ENCODE data around the gene CDC5L.

CDC5L gene

GRCh38 chr6:44401138-44401537, 13.6 kb downstream of the CDC5L start:
- H2BK12ac ChIP-seq (ENCODE audit: low read length): no peak overlapping the region
- H3K4ac ChIP-seq (ENCODE audit: low read length): no peak overlapping the region
- no peak overlapping the region for H3K23ac ChIP-seq (ENCODE audit: low read depth, low read length, poor library complexity)
- no peak overlapping the region for H3K27ac ChIP-seq (replicated peaks; ENCODE audit: low read length)
- H3K4me1 ChIP-seq (ENCODE audit: control insufficient read depth in 2 of 2, insufficient read depth in 1 of 2, low read depth in 1 of 2, low read length in 2 of 2): no peaks in the 10 kb centered on the region
- peaks cover 30 to 91% of the 10 kb centered on the region in 2 donors for H3K36me3 ChIP-seq (replicated peaks in 1 of 2; ENCODE audit: control insufficient read depth in 2 of 2, insufficient read depth in 2 of 2, low read length in 2 of 2)
- H3K9ac ChIP-seq (ENCODE audit: low read depth, low read length, poor library complexity): no peak overlapping the region
- peaks cover 0 to 22% of the 10 kb centered on the region in 2 donors for H3K9me3 ChIP-seq (replicated peaks in 1 of 2; ENCODE audit: control insufficient read depth in 2 of 2, insufficient read depth in 1 of 2, low read depth in 1 of 2, low read length in 2 of 2)
- no peak overlapping the region for H3K18ac ChIP-seq (ENCODE audit: low read length)
- no peak overlapping the region for H2BK120ac ChIP-seq (ENCODE audit: low read depth, low read length)
- H3K4me2 ChIP-seq (ENCODE audit: insufficient read depth, low read length, poor library complexity, severe bottlenecking): no peak overlapping the region
- WGBS, 2 donors (ENCODE audit: extremely low coverage in 2 of 2, insufficient read length in 2 of 2, insufficient replicate concordance in 1 of 2): no CpG with 5 or more reads among the region's 5 CpGs
- H3K14ac ChIP-seq (ENCODE audit: low read length): no peak overlapping the region
- no peaks in the 10 kb centered on the region for H3K27me3 ChIP-seq (ENCODE audit: control insufficient read depth in 3 of 3, insufficient read depth in 3 of 3, low read depth in 1 of 3, low read length in 3 of 3)
- H2BK5ac ChIP-seq (ENCODE audit: low read length): no peak overlapping the region
- no peak overlapping the region for H4K8ac ChIP-seq (ENCODE audit: low read depth, low read length)
- H3K4me3 ChIP-seq (ENCODE audit: low read length in 2 of 2): no peak overlapping the region
- no peak overlapping the region for H4K91ac ChIP-seq (ENCODE audit: low read depth, low read length, poor library complexity)
- no peak overlapping the region for H2AFZ ChIP-seq (ENCODE audit: low read length)
- H2BK15ac ChIP-seq (ENCODE audit: low read length): no peak overlapping the region
- H2AK5ac ChIP-seq (ENCODE audit: low read depth, low read length): no peak overlapping the region
- no peak for DNase-seq (ENCODE audit: low spot score)
- peaks cover 6% of the 10 kb centered on the region for H3K79me1 ChIP-seq (ENCODE audit: low read depth, low read length)

GRCh38 chr6:44404022-44404714, 16.7 kb downstream of the CDC5L start:
- Histone ChIP-seq H2BK5ac (ENCODE audit: low read length) (no peak overlapping the region), H3K27ac (replicated peaks; ENCODE audit: low read length) (no peak overlapping the region), H2AK5ac (ENCODE audit: low read depth, low read length) (no peak overlapping the region), H3K9ac (ENCODE audit: low read depth, low read length, poor library complexity) (no peak overlapping the region), H3K4ac (ENCODE audit: low read length) (no peak overlapping the region), H3K18ac (ENCODE audit: low read length) (no peak overlapping the region), H3K79me1 (ENCODE audit: low read depth, low read length) (peaks cover 6% of the 10 kb centered on the region), H2BK15ac (ENCODE audit: low read length) (no peak overlapping the region), H3K27me3 (ENCODE audit: control insufficient read depth in 3 of 3, insufficient read depth in 3 of 3, low read depth in 1 of 3, low read length in 3 of 3) (no peaks in the 10 kb centered on the region), H4K91ac (ENCODE audit: low read depth, low read length, poor library complexity) (no peak overlapping the region), H3K14ac (ENCODE audit: low read length) (no peak overlapping the region), H2BK12ac (ENCODE audit: low read length) (no peak overlapping the region), H4K8ac (ENCODE audit: low read depth, low read length) (no peak overlapping the region), H3K4me1 (ENCODE audit: control insufficient read depth in 2 of 2, insufficient read depth in 1 of 2, low read depth in 1 of 2, low read length in 2 of 2) (no peaks in the 10 kb centered on the region), H2AFZ (ENCODE audit: low read length) (no peak overlapping the region), H2BK120ac (ENCODE audit: low read depth, low read length) (no peak overlapping the region), H3K23ac (ENCODE audit: low read depth, low read length, poor library complexity) (no peak overlapping the region), H3K4me2 (ENCODE audit: insufficient read depth, low read length, poor library complexity, severe bottlenecking) (no peak overlapping the region), H3K4me3 (ENCODE audit: low read length in 2 of 2) (no peak overlapping the region), H3K36me3 (replicated peaks in 1 of 2; ENCODE audit: control insufficient read depth in 2 of 2, insufficient read depth in 2 of 2, low read length in 2 of 2) (peaks cover 26 to 91% of the 10 kb centered on the region in 2 donors), H3K9me3 (replicated peaks in 1 of 2; ENCODE audit: control insufficient read depth in 2 of 2, insufficient read depth in 1 of 2, low read depth in 1 of 2, low read length in 2 of 2) (peaks cover 0 to 26% of the 10 kb centered on the region in 2 donors)
- WGBS, 2 donors (ENCODE audit: extremely low coverage in 2 of 2, insufficient read length in 2 of 2, insufficient replicate concordance in 1 of 2): no CpG with 5 or more reads among the region's 5 CpGs
- no peak for DNase-seq (ENCODE audit: low spot score)

- Histone ChIP-seq H3K9ac (ENCODE audit: low read depth, low read length, poor library complexity) (no peak overlapping the region), H2BK120ac (ENCODE audit: low read depth, low read length) (no peak overlapping the region), H3K14ac (ENCODE audit: low read length) (no peak overlapping the region), H3K4me2 (ENCODE audit: insufficient read depth, low read length, poor library complexity, severe bottlenecking) (no peak overlapping the region), H4K91ac (ENCODE audit: low read depth, low read length, poor library complexity) (no peak overlapping the region), H3K27me3 (ENCODE audit: control insufficient read depth in 3 of 3, insufficient read depth in 3 of 3, low read depth in 1 of 3, low read length in 3 of 3) (no peaks in the 10 kb centered on the region), H2AFZ (ENCODE audit: low read length) (no peak overlapping the region), H2BK15ac (ENCODE audit: low read length) (no peak overlapping the region), H3K18ac (ENCODE audit: low read length) (no peak overlapping the region), H2BK5ac (ENCODE audit: low read length) (no peak overlapping the region), H3K27ac (replicated peaks; ENCODE audit: low read length) (no peak overlapping the region), H2AK5ac (ENCODE audit: low read depth, low read length) (no peak overlapping the region), H3K4me1 (ENCODE audit: control insufficient read depth in 2 of 2, insufficient read depth in 1 of 2, low read depth in 1 of 2, low read length in 2 of 2) (no peaks in the 10 kb centered on the region), H4K8ac (ENCODE audit: low read depth, low read length) (no peak overlapping the region), H3K79me1 (ENCODE audit: low read depth, low read length) (peaks cover 6% of the 10 kb centered on the region), H3K4me3 (ENCODE audit: low read length in 2 of 2) (no peak overlapping the region), H2BK12ac (ENCODE audit: low read length) (no peak overlapping the region), H3K4ac (ENCODE audit: low read length) (no peak overlapping the region), H3K23ac (ENCODE audit: low read depth, low read length, poor library complexity) (no peak overlapping the region), H3K36me3 (replicated peaks in 1 of 2; ENCODE audit: control insufficient read depth in 2 of 2, insufficient read depth in 2 of 2, low read length in 2 of 2) (peaks cover 26 to 93% of the 10 kb centered on the region in 2 donors), H3K9me3 (replicated peaks in 1 of 2; ENCODE audit: control insufficient read depth in 2 of 2, insufficient read depth in 1 of 2, low read depth in 1 of 2, low read length in 2 of 2) (peaks cover 0 to 28% of the 10 kb centered on the region in 2 donors)
- no CpG with 5 or more reads among the region's 1 CpG for WGBS, 2 donors (ENCODE audit: extremely low coverage in 2 of 2, insufficient read length in 2 of 2, insufficient replicate concordance in 1 of 2)
- no peak for DNase-seq (ENCODE audit: low spot score)
These were observed 17.2 kb downstream of the CDC5L start for GRCh38 chr6:44404715-44405099.

- Histone ChIP-seq H3K27ac (replicated peaks; ENCODE audit: low read length) (no peak overlapping the region), H3K9ac (ENCODE audit: low read depth, low read length, poor library complexity) (no peak overlapping the region), H3K27me3 (ENCODE audit: control insufficient read depth in 3 of 3, insufficient read depth in 3 of 3, low read depth in 1 of 3, low read length in 3 of 3) (no peaks in the 10 kb centered on the region), H4K8ac (ENCODE audit: low read depth, low read length) (no peak overlapping the region), H2BK5ac (ENCODE audit: low read length) (no peak overlapping the region), H2BK15ac (ENCODE audit: low read length) (no peak overlapping the region), H3K4me2 (ENCODE audit: insufficient read depth, low read length, poor library complexity, severe bottlenecking) (no peak overlapping the region), H3K14ac (ENCODE audit: low read length) (no peak overlapping the region), H2AK5ac (ENCODE audit: low read depth, low read length) (no peak overlapping the region), H3K18ac (ENCODE audit: low read length) (no peak overlapping the region), H2BK12ac (ENCODE audit: low read length) (no peak overlapping the region), H3K23ac (ENCODE audit: low read depth, low read length, poor library complexity) (no peak overlapping the region), H3K4me3 (ENCODE audit: low read length in 2 of 2) (no peak overlapping the region), H2BK120ac (ENCODE audit: low read depth, low read length) (no peak overlapping the region), H4K91ac (ENCODE audit: low read depth, low read length, poor library complexity) (no peak overlapping the region), H3K4me1 (ENCODE audit: control insufficient read depth in 2 of 2, insufficient read depth in 1 of 2, low read depth in 1 of 2, low read length in 2 of 2) (no peaks in the 10 kb centered on the region), H3K36me3 (replicated peaks in 1 of 2; ENCODE audit: control insufficient read depth in 2 of 2, insufficient read depth in 2 of 2, low read length in 2 of 2) (peaks cover 25 to 98% of the 10 kb centered on the region in 2 donors), H3K4ac (ENCODE audit: low read length) (no peak overlapping the region), H3K9me3 (replicated peaks in 1 of 2; ENCODE audit: control insufficient read depth in 2 of 2, insufficient read depth in 1 of 2, low read depth in 1 of 2, low read length in 2 of 2) (peaks cover 0 to 24% of the 10 kb centered on the region in 2 donors), H2AFZ (ENCODE audit: low read length) (no peak overlapping the region), H3K79me1 (ENCODE audit: low read depth, low read length) (no peaks in the 10 kb centered on the region)
- no peak for DNase-seq (ENCODE audit: low spot score)
- WGBS, 2 donors (ENCODE audit: extremely low coverage in 2 of 2, insufficient read length in 2 of 2, insufficient replicate concordance in 1 of 2): no CpG with 5 or more reads among the region's 11 CpGs
These were observed 20.6 kb downstream of the CDC5L start for GRCh38 chr6:44407951-44408670.

Data from neuronal stem cell (in vitro differentiated cells).